H1 (cell line): Measurements from ENCODE around the gene KRABD2.

Source experiments
- CTCF ChIA-PET: fragments of 300-600 bp; sonication (Branson Sonifier 250); formaldehyde crosslinking; loops from one replicate; lab custom pipeline; 2021; ENCODE audit not compliant: partially characterized antibody; lab: Charles Lee
- POLR2A ChIA-PET: fragments of 300-600 bp; sonication (Branson Sonifier 250); formaldehyde crosslinking; loops from one replicate; lab custom pipeline; 2021; ENCODE audit warnings: inconsistent platforms; ENCODE audit not compliant: partially characterized antibody; lab: Charles Lee
- DNase-seq, 2 experiments: peaks; one replicate each; pipeline versions ENCODE4 v3.0.0 to v3.0.0-alpha.2; 2010 to 2022; ENCODE audit warnings: low spot score in 2 of 2, low read depth in 1 of 2, mixed read lengths in 1 of 2
- FAIRE-seq: peaks from 2 replicates; lab custom pipeline; 2011; peaks lifted over from hg19 to GRCh38; lab: Jason Lieb, UNC
- H2AFZ ChIP-seq: 2 replicates; pipeline ENCODE4 v1.8.1; 2012; ENCODE audit warnings: low read length, inconsistent platforms
- H2AK5ac ChIP-seq: 2 replicates; pipeline ENCODE4 v1.6.1; 2013; ENCODE audit warnings: low read depth, low read length
- H2BK120ac ChIP-seq: replicated peaks from 2 replicates; pipeline ENCODE3; 2013; ENCODE audit warnings: low read depth, low read length, inconsistent platforms
- H2BK12ac ChIP-seq: 2 replicates; pipeline ENCODE4 v1.6.1; 2013; ENCODE audit warnings: low read depth, low read length
- H2BK15ac ChIP-seq: 2 replicates; pipeline ENCODE4 v1.6.1; 2013; ENCODE audit warnings: low read length
- H2BK20ac ChIP-seq: 2 replicates; pipeline ENCODE4 v1.6.1; 2013; ENCODE audit warnings: low read length
- H2BK5ac ChIP-seq: 2 replicates; pipeline ENCODE4 v1.6.1; 2013; ENCODE audit warnings: low read depth, low read length
- H3K14ac ChIP-seq: 2 replicates; pipeline ENCODE4 v1.6.1; 2013; ENCODE audit warnings: inconsistent platforms; ENCODE audit not compliant: insufficient read length
- H3K18ac ChIP-seq: 2 replicates; pipeline ENCODE4 v1.6.1; 2013; ENCODE audit warnings: low read length; ENCODE audit errors: extremely low read depth
- H3K23ac ChIP-seq: 2 replicates; pipeline ENCODE4 v1.6.1; 2013; ENCODE audit warnings: inconsistent platforms; ENCODE audit not compliant: insufficient read length
- H3K23me2 ChIP-seq: 2 replicates; pipeline ENCODE4 v1.6.1; 2013; ENCODE audit warnings: low read depth, low read length
- H3K27ac ChIP-seq: 2 replicates; pipeline ENCODE4 v1.6.1; 2011; ENCODE audit warnings: low read depth, low read length, inconsistent platforms
- H3K27me3 ChIP-seq, 4 experiments: replicated peaks in 1 of 4; 1 replicate in 1 of 4; 2 replicates in 3 of 4; pipeline versions ENCODE4 v1.6.1 to v1.8.1; 2011 to 2013; ENCODE audit warnings: low read length in 3 of 4, mild to moderate bottlenecking in 3 of 4, inconsistent platforms in 2 of 4, mixed read lengths in 2 of 4, moderate library complexity in 1 of 4; ENCODE audit not compliant: control insufficient read depth in 3 of 4, insufficient read depth in 3 of 4; ENCODE audit errors: extremely low read depth in 1 of 4
- H3K36me3 ChIP-seq, 4 experiments: 2 replicates each; pipeline versions ENCODE4 v1.6.1 to v1.8.1; 2011 to 2013; ENCODE audit warnings: mild to moderate bottlenecking in 4 of 4, low read length in 3 of 4, moderate library complexity in 2 of 4, control low read depth in 1 of 4, inconsistent platforms in 1 of 4; ENCODE audit not compliant: insufficient read depth in 4 of 4, control insufficient read depth in 2 of 4
- H3K4ac ChIP-seq: replicated peaks from 2 replicates; pipeline ENCODE3; 2013; ENCODE audit warnings: low read length, low read depth, mixed read lengths, inconsistent platforms; ENCODE audit not compliant: insufficient read length
- H3K4me1 ChIP-seq, 4 experiments: replicated peaks in 1 of 4; 1 replicate in 1 of 4; 2 replicates in 3 of 4; pipeline versions ENCODE4 v1.6.1 to v1.8.1; 2011 to 2013; ENCODE audit warnings: low read length in 3 of 4, inconsistent platforms in 2 of 4, mixed read lengths in 1 of 4; ENCODE audit not compliant: insufficient read depth in 4 of 4, control insufficient read depth in 3 of 4
- H3K4me2 ChIP-seq, 2 experiments: 2 replicates each; pipeline versions ENCODE4 v1.6.1 to v1.8.1; 2011 to 2013; ENCODE audit warnings: low read depth in 2 of 2, low read length in 2 of 2, control low read depth in 1 of 2, inconsistent platforms in 1 of 2, mild to moderate bottlenecking in 1 of 2; ENCODE audit not compliant: insufficient read depth in 1 of 2
- H3K4me3 ChIP-seq, 4 experiments: fragments of 200-600, 300-600 bp in 1 of 4; sonication (generic), shearing (Covaris generic), sonication (Bioruptor Twin) in 1 of 4; 2 replicates each; pipeline versions ENCODE4 v1.5.1 to v1.8.1; 2011 to 2016; ENCODE audit warnings: low read length in 4 of 4, low read depth in 3 of 4, control low read depth in 2 of 4, inconsistent platforms in 2 of 4, mild to moderate bottlenecking in 2 of 4, mixed read lengths in 1 of 4, moderate library complexity in 1 of 4; ENCODE audit not compliant: insufficient read depth in 2 of 4; ENCODE audit errors: extremely low read depth in 1 of 4
- H3K56ac ChIP-seq: replicated peaks from 2 replicates; pipeline ENCODE3; 2013; ENCODE audit warnings: low read depth, mild to moderate bottlenecking, mixed read lengths, low read length, inconsistent platforms; ENCODE audit not compliant: insufficient read length
- H3K79me1 ChIP-seq: 2 replicates; pipeline ENCODE4 v1.6.1; 2013; ENCODE audit warnings: low read depth, low read length, control low read depth
- H3K79me2 ChIP-seq, 2 experiments: 2 replicates each; pipeline versions ENCODE4 v1.6.1 to v1.8.1; 2012 to 2013; ENCODE audit warnings: low read length in 2 of 2, mild to moderate bottlenecking in 2 of 2, inconsistent platforms in 1 of 2; ENCODE audit not compliant: insufficient read depth in 2 of 2, control insufficient read depth in 1 of 2
- H3K9ac ChIP-seq, 4 experiments: replicated peaks in 1 of 4; 1 replicate in 1 of 4; 2 replicates in 3 of 4; pipeline versions ENCODE4 v1.6.1 to v1.8.1; 2011 to 2013; ENCODE audit warnings: low read depth in 3 of 4, low read length in 3 of 4, control low read depth in 2 of 4, mild to moderate bottlenecking in 2 of 4, moderate library complexity in 2 of 4, inconsistent platforms in 1 of 4; ENCODE audit errors: extremely low read depth in 1 of 4
- H3K9me3 ChIP-seq, 2 experiments: 2 replicates each; pipeline versions ENCODE4 v1.6.1 to v1.8.1; 2012 to 2013; ENCODE audit warnings: mild to moderate bottlenecking in 2 of 2, moderate library complexity in 2 of 2, control low read depth in 1 of 2, inconsistent platforms in 1 of 2, low read depth in 1 of 2, low read length in 1 of 2, mixed read lengths in 1 of 2; ENCODE audit not compliant: insufficient read depth in 2 of 2
- H4K20me1 ChIP-seq, 2 experiments: replicated peaks in 1 of 2; 2 replicates each; pipeline versions ENCODE3 to v1.8.1; 2011 to 2013; ENCODE audit warnings: inconsistent platforms in 2 of 2, low read length in 2 of 2, mild to moderate bottlenecking in 1 of 2; ENCODE audit not compliant: insufficient read depth in 2 of 2, control insufficient read depth in 1 of 2
- H4K5ac ChIP-seq: 2 replicates; pipeline ENCODE4 v1.6.1; 2013; ENCODE audit warnings: low read length, low read depth, mixed read lengths, inconsistent platforms; ENCODE audit not compliant: insufficient read length
- H4K8ac ChIP-seq: 2 replicates; pipeline ENCODE4 v1.8.0; 2013; ENCODE audit warnings: mild to moderate bottlenecking, moderate library complexity, low read length, inconsistent platforms; ENCODE audit not compliant: insufficient read depth; ENCODE audit errors: extremely low read depth
- H4K91ac ChIP-seq: replicated peaks from 2 replicates; pipeline ENCODE3; 2013; ENCODE audit warnings: low read length, mixed read lengths, inconsistent platforms; ENCODE audit not compliant: insufficient read length
- BCL11A ChIP-seq, 2 experiments: IDR thresholded peaks; one replicate each; pipeline ENCODE4 v1.6.1; 2011; ENCODE audit warnings: low read depth in 2 of 2, low read length in 2 of 2, mild to moderate bottlenecking in 2 of 2
- CHD2 ChIP-seq: IDR thresholded peaks from 2 replicates; pipeline ENCODE4 v1.6.1; 2012; ENCODE audit warnings: low read length, improper control_type of control experiment
- EGR1 ChIP-seq: IDR thresholded peaks from 2 replicates; pipeline ENCODE4 v1.6.1; 2011; ENCODE audit warnings: low read depth, low read length, borderline replicate concordance
- JUN ChIP-seq: IDR thresholded peaks from 2 replicates; pipeline ENCODE4 v1.6.1; 2011; ENCODE audit warnings: low read depth, mild to moderate bottlenecking, improper control_type of control experiment, low read length
- NANOG ChIP-seq: IDR thresholded peaks from 2 replicates; pipeline ENCODE4 v1.6.1; 2011; ENCODE audit warnings: low read length, low read depth, mild to moderate bottlenecking, inconsistent platforms; ENCODE audit not compliant: insufficient read depth, poor library complexity, severe bottlenecking
- RBBP5 ChIP-seq: IDR thresholded peaks from 2 replicates; pipeline ENCODE4 v1.7.1; 2012; ENCODE audit warnings: low read depth, mild to moderate bottlenecking, inconsistent platforms, low read length, moderate library complexity, borderline replicate concordance
- RNF2 ChIP-seq: fragments of 200-900, 300-1000 bp; sonication (generic); IDR thresholded peaks from 2 replicates; pipeline ENCODE4 v1.7.1; 2016; ENCODE audit warnings: borderline replicate concordance, low read depth, mild to moderate bottlenecking, antibody characterized with exemption, low read length; ENCODE audit not compliant: poor library complexity, severe bottlenecking; ENCODE audit errors: missing control alignments
- SAP30 ChIP-seq: fragments of 300-600 bp; sonication (generic); IDR thresholded peaks from 2 replicates; pipeline ENCODE4 v1.7.1; 2012; ENCODE audit warnings: low read length, moderate library complexity, mild to moderate bottlenecking, inconsistent platforms; ENCODE audit not compliant: insufficient read depth, insufficient replicate concordance
- SIRT6 ChIP-seq: IDR thresholded peaks from one replicate; pipeline ENCODE4 v1.7.1; 2012; ENCODE audit warnings: low read length, inconsistent platforms
- SP1 ChIP-seq: IDR thresholded peaks from 2 replicates; pipeline ENCODE4 v1.6.1; 2011; ENCODE audit warnings: low read depth, low read length
- SRF ChIP-seq: IDR thresholded peaks from 2 replicates; pipeline ENCODE4 v1.6.1; 2011; ENCODE audit warnings: mild to moderate bottlenecking, low read depth, low read length, moderate library complexity
- TCF12 ChIP-seq: IDR thresholded peaks from 2 replicates; pipeline ENCODE4 v1.6.1; 2011; ENCODE audit warnings: low read depth, mild to moderate bottlenecking, low read length
- YY1 ChIP-seq: IDR thresholded peaks from 2 replicates; pipeline ENCODE4 v1.6.1; 2011; ENCODE audit warnings: low read depth, mild to moderate bottlenecking, low read length
- WGBS, 2 experiments: shearing (Covaris generic) in 1 of 2; methylation state at CpG; one replicate each; pipeline versions ENCODE4 v1.1.6 to v1.1.7; 2013 to 2015; ENCODE audit warnings: low lambda C conversion rate in 2 of 2, mixed read lengths in 2 of 2, inconsistent platforms in 1 of 2, low coverage in 1 of 2, missing lambda C conversion rate in 1 of 2; ENCODE audit not compliant: insufficient replicate concordance in 2 of 2, insufficient coverage in 1 of 2, insufficient read length in 1 of 2; ENCODE audit errors: extremely low coverage in 1 of 2, missing lambda C conversion rate in 1 of 2; 5-methylcytosine and 5-hydroxymethylcytosine counted together

The KRABD2 gene

DNA sequence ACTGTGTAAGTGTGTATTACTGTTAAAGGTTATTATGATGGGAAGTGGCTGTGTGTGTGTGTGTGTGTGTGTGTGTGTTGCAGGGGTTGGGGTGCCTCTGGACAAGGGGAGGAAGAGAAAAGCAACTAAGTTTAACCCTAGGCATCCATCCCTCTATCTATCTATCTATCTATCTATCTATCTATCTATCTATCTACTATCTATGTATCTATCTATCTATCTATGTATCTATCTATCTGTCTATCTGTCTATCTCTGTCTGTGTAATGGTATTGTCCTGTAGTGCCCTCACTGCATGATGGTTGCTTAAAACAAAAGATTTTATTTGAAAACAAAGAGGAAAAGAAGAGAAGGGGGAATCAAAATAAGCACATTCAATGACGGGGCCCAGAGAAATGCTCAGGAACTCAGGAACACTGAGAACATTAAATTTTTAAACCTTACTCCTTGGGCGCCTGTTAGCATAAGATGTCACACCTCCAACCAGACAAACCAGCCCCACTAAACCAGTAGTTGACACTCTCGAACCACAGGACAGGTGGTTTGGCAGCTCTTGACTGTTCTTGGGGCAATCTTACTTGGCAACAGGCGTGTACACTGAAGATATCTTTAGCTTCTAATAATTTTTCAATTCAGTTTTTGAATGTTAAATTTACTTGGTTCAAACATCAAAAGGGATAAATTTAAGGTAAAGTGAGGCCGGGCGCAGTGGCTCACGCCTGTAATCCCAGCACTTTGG, 11.6 kb upstream of the KRABD2 start:
- DNase-seq (no peak), FAIRE-seq (no peak)
- peaks cover 4 to 12% (median 7%) of the 10 kb centered on the region in 4 experiments for H3K4me1 ChIP-seq
- H2BK5ac ChIP-seq: no peak overlapping the region
- H3K79me2 ChIP-seq: no peaks in the 10 kb centered on the region
- H3K18ac ChIP-seq: no peak overlapping the region
- H4K20me1 ChIP-seq: peaks cover 0 to 3% of the 10 kb centered on the region in 2 experiments
- no peak overlapping the region for H4K91ac ChIP-seq
- no peaks in the 10 kb centered on the region for H3K27me3 ChIP-seq
- no peak overlapping the region for H3K14ac ChIP-seq
- no peak overlapping the region; a peak in 1 of 7 replicates for H3K9ac ChIP-seq
- H2BK20ac ChIP-seq: no peak overlapping the region
- no peak overlapping the region for H2BK12ac ChIP-seq
- no peak overlapping the region for H2AK5ac ChIP-seq
- no peaks in the 10 kb centered on the region for H3K9me3 ChIP-seq
- peak overlapping the region; percentile 30 for H3K56ac ChIP-seq
- no peak overlapping the region for H3K4ac ChIP-seq
- H3K36me3 ChIP-seq: no peaks in the 10 kb centered on the region
- H3K27ac ChIP-seq: no peak overlapping the region
- H4K5ac ChIP-seq: no peak overlapping the region
- H3K23me2 ChIP-seq: peaks cover 4% of the 10 kb centered on the region; the same call in 1 of the 2 replicates
- POLR2A ChIA-PET: interaction anchor here (0.9 to 3.0 kb wide), 3 partner anchors 9 to 21 kb away, joined by 3 to 16 read pairs (median 4); partner anchors contain the start of genes KRABD2 and RNF222
- TF ChIP-seq CHD2 (no peak), SRF (no peak), EGR1 (no peak), RBBP5 (no peak), NANOG (no peak), TCF12 (no peak), RNF2 (no peak), JUN (no peak), SAP30 (no peak), SIRT6 (no peak), YY1 (no peak), SP1 (no peak), BCL11A (IDR thresholded peaks at IDR 0.05; ENCODE audit: low read depth in 2 of 2, low read length in 2 of 2) (no peak)
- TF ChIP-seq, all 59 proteins: peak for 0
- Histone ChIP-seq H2BK120ac (no peak overlapping the region), H4K8ac (no peak overlapping the region), H2AFZ (no peak overlapping the region), H2BK15ac (no peak overlapping the region), H3K4me2 (no peak overlapping the region), H3K23ac (no peak overlapping the region), H3K4me3 (no peak overlapping the region), H3K79me1 (no peaks in the 10 kb centered on the region; the same call in 1 of the 2 replicates)
- WGBS, 2 experiments: 82% methylated on average over 7 of the region's 7 CpGs; no CpG with 5 or more reads in 1 of the 2 experiments
- CTCF ChIA-PET: interaction anchor here (1.2 kb wide), 1 partner anchor 269 kb away, joined by 3 read pairs; the partner anchor contains the start of gene ALOXE3
